Measurements from ENCODE around the gene SPTBN4.
"Not testable (repeated sequence)": the region's sequence is repeated elsewhere in the genome, so short reads cannot be mapped to it uniquely, and the experiment has no call there.

The SPTBN4 gene

DNA sequence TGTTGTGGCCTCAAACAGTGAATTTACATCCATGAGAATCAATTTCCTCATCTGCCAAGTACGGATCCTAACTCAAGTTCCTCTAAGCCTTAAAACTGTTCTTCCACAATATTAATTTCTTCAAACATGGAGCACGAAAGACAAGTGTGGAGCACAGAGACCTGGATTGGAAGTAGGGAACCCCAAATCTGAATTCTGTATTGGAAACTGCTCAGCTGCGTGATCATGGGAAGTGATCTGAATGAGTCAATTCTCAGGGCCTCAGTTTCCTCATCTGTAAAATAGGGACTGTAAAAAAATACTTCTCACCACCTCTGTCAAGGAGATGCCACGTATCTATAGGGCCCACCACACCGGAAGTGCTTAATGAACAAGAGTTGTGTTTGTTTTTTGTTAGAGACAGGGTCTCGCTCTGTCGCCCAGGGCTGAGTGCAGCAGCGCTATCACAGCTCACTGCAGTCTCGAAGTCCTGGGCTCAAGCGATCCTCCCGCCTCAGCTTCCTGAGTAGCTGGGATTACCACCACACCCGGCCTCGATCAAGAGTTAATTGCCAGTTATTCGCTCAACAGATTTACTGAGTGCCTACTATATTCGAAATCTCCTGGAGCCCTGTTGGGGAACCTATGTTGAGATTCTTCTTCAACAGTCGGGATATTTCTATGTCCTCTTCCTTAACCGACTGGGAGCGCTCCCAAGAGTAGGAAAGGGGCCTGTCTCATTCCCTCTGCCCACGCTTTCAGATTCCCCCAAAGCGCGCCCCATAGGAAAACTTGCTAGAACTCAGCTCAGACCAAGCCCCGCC, 24.3 kb upstream of the SPTBN4 start:
- DNase-seq = no peak

- peak; percentile 100 for DNase-seq
Measured at GRCh38 chr19:40443131-40443999, 23.4 kb upstream of the SPTBN4 start.

DNA sequence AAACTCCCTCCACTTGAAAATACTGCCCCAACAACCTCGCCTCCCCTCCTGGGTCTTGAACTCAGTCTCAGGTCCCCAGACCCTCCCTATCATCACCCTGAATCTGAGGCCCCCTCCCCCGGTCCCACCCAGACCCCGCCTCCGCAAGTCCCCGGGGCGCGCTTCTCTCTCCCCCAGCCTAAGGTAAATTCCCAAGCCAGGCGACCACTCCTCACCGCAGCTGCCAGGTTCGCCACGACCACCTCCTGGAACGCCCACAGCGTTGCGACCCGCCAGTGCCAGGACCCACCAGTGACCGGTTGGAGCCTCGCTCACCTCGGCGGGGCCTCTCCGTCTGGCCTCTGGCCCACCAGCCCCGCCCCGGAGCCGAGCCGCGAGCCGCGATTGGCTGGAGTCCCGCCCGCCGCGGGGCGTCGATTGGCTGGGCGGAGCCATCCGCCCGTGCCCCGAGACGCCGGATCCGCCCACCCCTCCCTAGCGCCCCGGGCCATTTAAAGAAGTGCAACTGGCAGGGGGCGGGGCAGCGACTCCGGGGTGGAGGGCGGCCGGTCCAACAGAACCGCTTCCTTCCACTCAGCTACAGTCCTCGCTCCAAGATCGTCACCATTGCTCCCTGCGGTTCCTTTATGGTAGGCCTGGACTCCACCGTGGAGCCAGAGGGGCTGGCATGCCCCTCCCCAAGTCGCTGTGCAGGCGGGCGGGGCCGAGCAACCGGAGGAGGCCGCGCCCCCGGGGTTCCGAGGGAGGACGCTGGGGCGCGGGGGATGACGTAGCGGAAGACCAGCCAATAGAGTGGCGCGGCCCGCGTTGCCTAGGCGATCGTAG, 22.6 kb upstream of the SPTBN4 start, which contains the start of gene SERTAD3:
SERTAD3 (minus strand) TSS at position 336 of the 825 bp plus-strand sequence. CDS start 2,255 bp downstream, outside the sequence.
- DNase-seq = peak; percentile 98

DNA sequence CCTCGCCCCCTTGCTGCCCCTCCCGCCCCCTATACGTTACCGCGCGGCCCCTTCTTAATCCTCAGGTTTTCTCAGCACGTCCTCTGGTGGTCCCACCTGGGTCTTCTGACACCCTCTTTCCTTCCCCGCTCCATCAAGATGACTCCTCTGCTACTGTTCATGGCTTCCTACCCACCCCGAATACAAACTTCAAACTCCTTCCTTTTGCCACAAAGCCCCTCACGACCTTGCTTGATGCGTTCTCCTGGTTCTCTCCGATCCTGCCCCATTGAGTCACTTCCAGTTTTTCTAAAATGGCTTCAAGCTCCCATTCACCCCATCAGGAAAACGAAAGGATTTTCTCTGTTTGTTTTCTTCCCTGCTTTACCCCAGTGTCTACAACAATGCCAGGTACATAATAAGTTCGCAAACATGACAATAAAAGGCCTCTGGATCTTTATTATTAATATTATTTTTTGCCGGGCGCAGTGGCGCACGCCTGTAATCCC, 21.9 kb upstream of the SPTBN4 start:
- DNase-seq = no peak

GRCh38 chr19:40445780-40446262, 21.0 kb upstream of the SPTBN4 start:
- no peak for DNase-seq

DNA sequence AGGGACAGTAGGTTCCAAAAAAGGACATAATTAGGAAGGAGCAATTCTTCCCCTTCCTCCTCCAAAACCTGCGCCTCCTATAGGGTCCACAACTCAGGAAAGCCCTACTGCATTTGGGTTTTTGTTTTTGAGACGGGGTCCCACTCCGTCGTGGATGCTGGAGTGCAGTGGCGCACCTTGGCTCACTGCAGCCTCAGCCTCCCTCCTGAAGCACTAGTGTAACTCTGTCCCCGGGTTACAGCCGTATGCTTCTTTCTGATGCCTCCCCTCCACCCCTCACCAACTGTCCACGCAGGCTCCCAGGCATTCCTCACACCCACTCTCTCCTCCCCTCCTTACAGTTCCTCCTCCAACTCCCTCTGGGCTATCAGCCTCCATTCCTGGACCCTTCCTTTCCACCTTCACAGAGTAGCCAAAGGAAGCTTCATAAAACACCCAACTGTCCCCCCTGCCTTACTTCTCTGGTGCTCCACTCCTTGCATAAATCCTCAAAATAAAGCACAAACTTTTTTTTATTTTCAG, 20.5 kb upstream of the SPTBN4 start:
- no peak for DNase-seq

GRCh38 chr19:40449506-40449905, 17.3 kb upstream of the SPTBN4 start:
- no peak for DNase-seq

DNA sequence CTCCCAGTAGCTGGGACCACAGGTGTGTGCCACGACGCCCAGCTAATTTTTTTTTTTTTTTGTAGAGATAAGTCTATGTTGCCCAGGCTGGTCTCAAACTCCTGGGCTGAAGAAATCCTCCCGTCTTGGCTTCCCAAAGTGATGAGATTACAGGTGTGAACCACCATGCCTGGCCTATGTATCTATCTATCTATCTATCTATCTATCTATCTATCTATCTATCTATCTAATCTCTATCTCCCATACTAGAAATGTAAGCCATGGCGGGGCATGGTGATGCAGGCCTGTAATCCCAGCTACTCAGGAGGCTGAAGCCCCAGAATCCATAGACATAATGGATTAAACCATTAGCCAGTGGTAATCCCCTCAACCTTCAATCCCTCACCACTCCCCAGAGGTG, 16.1 kb upstream of the SPTBN4 start:
- no peak for DNase-seq

- DNase-seq = no peak
Measured at GRCh38 chr19:40452016-40452415, 14.8 kb upstream of the SPTBN4 start.

GRCh38 chr19:40453151-40453735, 13.6 kb upstream of the SPTBN4 start:
- DNase-seq = no peak

DNA sequence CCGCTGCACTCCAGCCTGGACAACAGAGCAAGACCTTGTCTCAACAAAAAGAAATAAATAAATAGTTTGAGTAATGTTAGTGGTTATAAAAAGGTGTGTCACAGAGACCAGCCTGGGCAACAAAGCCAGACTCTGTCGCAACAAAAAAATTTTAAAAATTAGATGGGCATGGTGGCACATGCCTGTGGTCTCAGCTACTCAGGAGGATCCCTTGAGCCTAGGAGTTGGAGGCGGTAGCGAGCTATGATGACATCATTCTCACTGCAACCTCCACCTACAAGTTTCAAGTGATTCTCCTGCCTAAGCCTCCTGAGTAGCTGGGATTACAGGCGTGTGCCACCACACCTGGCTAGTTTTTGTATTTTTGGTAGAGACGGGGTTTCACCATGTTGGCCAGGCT, 12.9 kb upstream of the SPTBN4 start:
- not testable (repeated sequence) for DNase-seq

GRCh38 chr19:40457048-40457447, 9.8 kb upstream of the SPTBN4 start:
- DNase-seq = no peak

DNA sequence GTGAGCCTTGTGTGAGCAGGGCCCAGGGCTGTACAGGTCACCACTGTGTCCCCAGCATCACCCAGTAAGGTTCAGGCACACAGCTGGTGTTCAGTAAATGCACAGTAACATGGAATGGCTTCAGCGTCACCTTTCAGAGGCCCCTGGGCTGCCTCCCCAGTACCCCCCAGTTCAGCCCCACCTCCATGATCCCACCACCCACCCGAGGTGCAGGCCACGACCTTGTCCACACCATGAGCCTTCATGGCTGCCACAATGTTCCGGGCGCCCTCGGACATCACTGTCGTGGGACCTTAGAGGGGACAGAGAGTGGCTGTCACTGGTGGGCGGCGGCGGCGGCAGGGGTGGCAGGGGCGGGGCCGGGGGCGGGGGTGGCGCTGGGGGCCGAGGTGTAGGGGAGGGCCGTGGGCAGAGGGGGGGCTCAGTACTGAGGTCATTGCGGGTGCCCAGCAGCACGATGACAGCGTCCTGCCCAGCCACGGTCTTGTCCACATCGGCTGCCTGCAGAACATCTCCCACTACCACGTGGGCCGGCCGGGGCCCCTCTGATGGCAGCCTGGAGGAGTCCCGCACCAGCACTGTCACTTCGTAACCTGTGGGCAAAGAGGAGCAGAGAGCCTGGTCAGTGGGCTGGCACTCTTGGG, 8.7 kb upstream of the SPTBN4 start:
- no peak for DNase-seq

GRCh38 chr19:40458597-40458974, 8.2 kb upstream of the SPTBN4 start:
- no peak for DNase-seq

DNA sequence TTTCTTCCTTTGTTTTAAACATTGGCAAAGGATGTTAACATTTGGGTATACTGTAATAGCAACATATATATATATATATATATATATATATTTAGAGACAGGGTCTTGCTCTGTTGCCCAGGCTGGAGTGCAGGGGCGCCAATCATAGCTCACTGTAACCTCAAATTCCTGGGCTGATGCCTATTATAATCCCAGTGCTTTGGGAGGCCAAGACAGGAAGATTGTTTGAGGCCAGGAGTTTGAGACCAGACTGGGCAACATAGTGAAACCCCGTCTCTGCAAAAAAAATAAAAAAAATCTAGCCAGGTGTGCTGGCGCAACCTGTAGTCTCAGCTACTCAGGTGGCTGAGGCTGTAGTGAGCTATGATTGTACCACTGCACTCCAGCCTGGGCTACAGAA, 6.6 kb upstream of the SPTBN4 start:
- no peak for DNase-seq

DNA sequence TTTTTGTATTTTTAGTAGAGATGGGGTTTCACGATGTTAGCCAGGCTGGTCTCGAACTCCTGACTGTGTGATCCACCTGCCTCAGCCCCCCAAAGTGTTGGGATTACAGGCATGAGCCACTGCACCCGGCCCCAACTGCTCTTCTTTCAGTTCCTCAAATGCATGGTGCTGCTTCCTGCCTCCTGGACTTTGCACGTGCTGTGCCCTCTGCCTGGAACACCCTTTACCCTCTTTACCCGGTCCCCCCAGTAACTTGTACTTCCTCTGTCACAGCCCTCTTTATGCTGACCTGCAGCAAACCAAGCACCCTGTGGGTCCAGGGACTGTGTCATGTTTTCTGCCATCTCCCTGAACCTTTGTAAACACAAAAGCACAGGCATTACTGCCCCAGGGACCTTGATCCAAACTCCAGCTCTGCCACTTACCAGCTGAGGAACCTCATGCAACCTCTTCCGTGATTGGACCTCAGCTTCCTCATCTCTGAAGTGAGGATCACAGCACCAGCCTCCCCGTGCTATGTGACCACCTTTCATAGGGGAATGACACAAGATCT, 5.1 kb upstream of the SPTBN4 start:
- DNase-seq = no peak

DNA sequence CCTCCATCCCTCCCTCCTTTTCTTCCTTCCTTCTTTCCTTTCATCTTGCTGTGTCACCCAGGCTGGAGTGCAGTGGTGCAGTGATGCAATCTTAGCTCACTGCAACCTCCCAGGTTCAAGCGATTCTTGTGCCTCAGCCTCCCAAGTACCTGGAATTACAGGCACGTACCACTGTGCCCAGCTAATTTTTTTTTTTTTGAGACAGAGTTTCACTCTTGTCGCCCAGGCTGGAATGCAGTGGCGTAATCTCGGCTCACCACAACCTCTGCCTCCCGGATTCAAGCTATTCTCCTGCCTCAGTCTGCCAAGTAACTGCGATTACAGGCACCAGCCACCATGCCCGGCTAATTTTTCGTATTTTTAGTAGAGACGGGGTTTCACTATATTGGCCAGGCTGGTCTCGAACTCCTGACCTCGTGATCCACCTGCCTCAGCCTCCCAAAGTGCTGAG, 3.2 kb upstream of the SPTBN4 start:
- not testable (repeated sequence) for DNase-seq

DNA sequence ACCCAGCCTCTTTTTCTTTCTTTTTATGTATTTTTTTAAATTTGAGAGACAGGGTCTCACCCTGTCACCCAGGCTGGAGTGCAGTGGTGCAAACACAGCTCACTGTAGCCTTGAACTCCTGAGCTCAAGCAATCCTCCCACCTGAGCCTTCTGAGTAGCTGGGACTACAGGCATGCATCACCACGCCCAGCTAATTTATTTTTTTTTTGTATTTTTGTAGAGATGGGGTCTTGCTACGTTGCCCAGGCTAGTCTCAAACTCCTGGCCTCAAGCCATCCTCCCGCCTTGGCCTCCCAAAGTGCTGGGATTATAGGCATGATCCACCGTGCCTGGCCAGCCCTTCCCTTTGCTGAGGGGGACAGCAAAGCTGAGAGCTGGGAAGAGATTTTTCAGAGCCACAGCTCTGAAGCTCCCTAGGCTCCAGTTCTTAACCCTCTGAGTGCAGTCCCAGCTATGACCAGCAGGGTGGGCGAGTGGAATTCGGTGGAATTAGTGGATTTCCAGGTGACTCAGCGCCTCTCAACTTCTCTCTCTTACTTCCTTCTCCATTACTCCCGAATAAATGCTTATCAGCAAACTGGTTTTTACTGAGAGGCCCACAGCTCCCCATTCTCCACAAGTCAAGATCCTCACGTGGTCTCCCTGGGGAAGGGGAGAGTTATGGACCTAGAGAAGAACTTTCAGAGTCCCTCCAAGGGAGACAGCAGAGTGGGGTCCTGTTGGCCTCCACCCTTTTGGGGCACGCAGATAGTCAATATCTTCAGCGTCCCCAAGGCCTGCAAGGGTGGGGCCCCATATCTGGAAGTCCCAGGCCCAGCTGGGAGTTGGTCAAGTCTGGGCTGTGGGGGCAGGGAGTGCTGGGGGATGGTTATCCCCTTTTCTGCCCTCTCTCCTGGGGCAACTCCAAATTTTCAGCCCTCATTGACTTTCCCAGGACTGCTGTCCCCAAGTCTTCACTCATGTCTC, 2.5 kb upstream of the SPTBN4 start:
- peak; percentile 76 for DNase-seq

DNA sequence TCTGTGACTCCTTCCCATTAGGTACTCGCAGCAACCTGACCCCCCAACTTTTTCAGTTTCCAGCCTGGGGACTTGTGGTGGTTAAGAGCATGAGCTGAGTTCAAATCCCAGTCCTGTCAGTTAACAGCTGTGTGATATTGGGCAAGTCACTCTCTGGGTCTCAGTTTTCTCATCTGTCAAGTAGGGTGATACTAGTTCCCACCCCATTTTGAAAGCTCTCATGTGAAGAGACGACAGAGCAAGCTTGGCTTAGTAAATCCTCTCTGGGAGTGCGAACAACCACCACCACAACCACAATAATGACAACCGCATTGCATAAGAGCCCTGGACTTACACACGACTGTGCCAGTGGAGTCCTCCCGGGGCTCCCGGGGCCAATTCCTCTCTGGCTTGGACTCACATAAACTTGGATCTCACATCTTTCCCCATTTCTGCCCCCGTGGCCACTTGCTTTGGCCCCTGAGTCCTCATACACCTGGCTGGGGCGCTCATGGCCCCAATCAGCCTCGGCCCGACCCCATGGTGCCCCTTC, 1.7 kb upstream of the SPTBN4 start:
- DNase-seq = no peak
